CD14-positive monocyte (primary cell): ENCODE measurements around the gene ZSCAN25. TPM values are rescaled to one million over a fixed set of nuclear protein-coding genes. Genes with fewer than 3 reads are reported as not detected.

ENCODE experiments used
- DNase-seq, 3 donors: peaks; one replicate each; pipeline ENCODE4 v3.0.0-alpha.2; 2011 to 2022
- H2AFZ ChIP-seq: 2 replicates; pipeline ENCODE4 v1.6.0; 2012; ENCODE audit warnings: mild to moderate bottlenecking, low read depth, low read length, inconsistent platforms; ENCODE audit not compliant: insufficient read depth, poor library complexity, severe bottlenecking
- H3K27ac ChIP-seq, 2 donors: 1 replicate in 1 of 2; 2 replicates in 1 of 2; pipeline ENCODE4 v1.5.1; 2012 to 2013; ENCODE audit warnings: low read length in 2 of 2, control low read depth in 1 of 2, inconsistent platforms in 1 of 2, low read depth in 1 of 2, mild to moderate bottlenecking in 1 of 2
- H3K27me3 ChIP-seq, 2 donors: one replicate each; pipeline versions ENCODE4 v1.6.0 to v1.6.1; 2011 to 2013; ENCODE audit warnings: low read length in 2 of 2; ENCODE audit not compliant: control insufficient read depth in 2 of 2, insufficient read depth in 2 of 2
- H3K36me3 ChIP-seq, 2 donors: replicated peaks in 1 of 2; 1 replicate in 1 of 2; 2 replicates in 1 of 2; pipeline versions ENCODE4 v1.5.1 to v1.6.1; 2012 to 2013; ENCODE audit warnings: low read length in 2 of 2, control low read depth in 1 of 2, inconsistent platforms in 1 of 2, mild to moderate bottlenecking in 1 of 2; ENCODE audit not compliant: insufficient read depth in 2 of 2, control insufficient read depth in 1 of 2
- H3K4me1 ChIP-seq, 2 donors: 1 replicate in 1 of 2; 2 replicates in 1 of 2; pipeline versions ENCODE4 v1.5.1 to v1.6.1; 2012 to 2013; ENCODE audit warnings: low read length in 2 of 2, control low read depth in 1 of 2, inconsistent platforms in 1 of 2, mild to moderate bottlenecking in 1 of 2, moderate library complexity in 1 of 2; ENCODE audit not compliant: insufficient read depth in 2 of 2, control insufficient read depth in 1 of 2
- H3K4me2 ChIP-seq: replicated peaks from 2 replicates; pipeline ENCODE3; 2012; ENCODE audit warnings: low read length, moderate library complexity, mild to moderate bottlenecking; ENCODE audit not compliant: poor library complexity, severe bottlenecking; ENCODE audit errors: extremely low read depth
- H3K4me3 ChIP-seq, 3 experiments: fragments of 200-600 bp in 1 of 3; sonication (generic) in 1 of 3; replicated peaks in 1 of 3; 1 replicate in 2 of 3; 2 replicates in 1 of 3; pipeline ENCODE4 v1.5.1; 2011 to 2013; ENCODE audit warnings: low read length in 3 of 3, mild to moderate bottlenecking in 3 of 3, control low read depth in 2 of 3, low read depth in 2 of 3, inconsistent platforms in 1 of 3, moderate library complexity in 1 of 3
- H3K79me2 ChIP-seq: 2 replicates; pipeline ENCODE4 v1.6.0; 2012; ENCODE audit warnings: mild to moderate bottlenecking, control low read depth, inconsistent platforms, low read length, moderate library complexity; ENCODE audit not compliant: insufficient read depth
- H3K9ac ChIP-seq: 2 replicates; pipeline ENCODE4 v1.6.0; 2017; ENCODE audit warnings: low read length, mild to moderate bottlenecking; ENCODE audit not compliant: insufficient read depth, poor library complexity, severe bottlenecking
- H3K9me3 ChIP-seq, 2 donors: replicated peaks in 1 of 2; 1 replicate in 1 of 2; 2 replicates in 1 of 2; pipeline versions ENCODE4 v1.5.1 to v1.6.1; 2012 to 2013; ENCODE audit warnings: low read length in 2 of 2, control low read depth in 1 of 2; ENCODE audit not compliant: control insufficient read depth in 1 of 2, insufficient read depth in 1 of 2
- H4K20me1 ChIP-seq: 2 replicates; pipeline ENCODE4 v1.6.0; 2012; ENCODE audit warnings: mild to moderate bottlenecking, low read length, control low read depth, moderate library complexity; ENCODE audit not compliant: insufficient read depth
- H3K27ac Mint-ChIP-seq, 7 donors: one replicate each; pipeline ENCODE4 v1.8.0; 2020; ENCODE audit warnings: mild to moderate bottlenecking in 7 of 7, mixed read lengths in 7 of 7, moderate library complexity in 6 of 7, inconsistent platforms in 2 of 7
- H3K27me3 Mint-ChIP-seq, 3 donors: one replicate each; pipeline ENCODE4 v1.8.0; 2021 to 2022; ENCODE audit warnings: low read depth in 3 of 3, mild to moderate bottlenecking in 3 of 3, mixed read lengths in 3 of 3, moderate library complexity in 3 of 3, inconsistent platforms in 1 of 3
- H3K36me3 Mint-ChIP-seq, 2 donors: one replicate each; pipeline ENCODE4 v1.8.0; 2020; ENCODE audit warnings: mixed read lengths in 2 of 2, inconsistent platforms in 1 of 2, mild to moderate bottlenecking in 1 of 2
- H3K4me1 Mint-ChIP-seq: one replicate; pipeline ENCODE4 v1.8.0; 2020; ENCODE audit warnings: mild to moderate bottlenecking, mixed read lengths
- H3K4me3 Mint-ChIP-seq, 2 donors: one replicate each; pipeline ENCODE4 v1.8.0; 2020; ENCODE audit warnings: mild to moderate bottlenecking in 2 of 2, mixed read lengths in 2 of 2, moderate library complexity in 1 of 2
- H3K9me3 Mint-ChIP-seq, 7 donors: one replicate each; pipeline ENCODE4 v1.8.0; 2020 to 2022; ENCODE audit warnings: mixed read lengths in 7 of 7, mild to moderate bottlenecking in 6 of 7, moderate library complexity in 6 of 7, inconsistent platforms in 2 of 7
- WGBS: methylation state at CpG from one replicate; pipeline ENCODE4 v1.1.5; 2013; ENCODE audit warnings: missing lambda C conversion rate; ENCODE audit not compliant: insufficient coverage; 5-methylcytosine and 5-hydroxymethylcytosine counted together
- intact Hi-C, 2 donors: fragments of 100-400 bp; cut with micrococcal nuclease; formaldehyde crosslinking; loops; one replicate each; pipeline versions ENCODE4 v1.15.0 to v1.15.1; 2023
- polyA plus RNA-seq, 3 donors: library from polyadenylated mRNA; depleted of rRNA in 1 of 3; unstranded in 2 of 3; stranded (reverse) in 1 of 3; fragments of 300-500 nt in 2 of 3; fragments of >200 nt in 1 of 3; fragmentation: Illumina TruSeq in 2 of 3; gene quantifications; 1 replicate in 2 of 3; 2 replicates in 1 of 3; pipeline ENCODE4 v1.2.3, GENCODE V29; 2012 to 2021
- TF ChIP-seq, protein P1 (sequence below): fragments of 200-600 bp; IDR thresholded peaks from one replicate; pipeline ENCODE4 v1.8.0; 2022; ENCODE audit warnings: antibody characterized with exemption, mild to moderate bottlenecking

The ZSCAN25 gene
- polyA plus RNA-seq, 3 donors = 4.3 to 7.3 (median 6.1) TPM

DNA sequence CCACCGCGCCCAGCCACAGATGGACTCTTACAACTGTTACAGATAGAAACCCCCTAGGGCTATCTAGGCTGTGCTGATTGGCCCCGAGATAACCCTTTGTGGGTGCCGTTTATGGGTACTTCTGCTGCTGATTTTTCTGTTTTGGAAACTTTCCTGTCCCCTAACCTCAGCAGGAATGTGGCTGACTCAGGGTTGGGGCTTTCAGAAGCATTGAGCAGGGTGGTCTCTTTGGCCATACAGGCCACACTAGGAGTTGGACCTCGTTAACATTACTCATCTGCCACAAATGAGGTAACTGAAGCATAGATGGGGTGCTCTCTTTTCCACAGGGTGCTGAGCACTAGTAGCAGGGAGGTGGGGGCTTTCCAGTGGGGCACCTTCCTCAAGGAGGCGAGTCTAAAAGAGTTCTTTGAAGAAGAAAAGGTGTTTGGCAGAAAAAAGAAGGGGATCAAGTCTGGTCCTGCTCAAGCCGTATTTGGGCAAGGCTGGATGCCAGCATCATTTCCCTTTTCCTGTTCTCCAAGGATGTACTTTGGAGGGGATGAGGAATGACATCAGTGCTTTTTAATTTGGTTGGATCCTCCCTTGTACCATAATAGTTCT, 6.4 kb downstream of the ZSCAN25 start:
- Histone ChIP-seq H3K27ac (no peak overlapping the region), H3K4me3 (no peak overlapping the region), H3K36me3 (peaks cover 91 to 100% of the 10 kb centered on the region in 2 donors), H3K4me2 (no peak overlapping the region), H4K20me1 (peaks cover 12% of the 10 kb centered on the region), H3K9me3 (no peaks in the 10 kb centered on the region), H3K79me2 (peaks cover 7% of the 10 kb centered on the region), H3K9ac (no peak overlapping the region), H3K4me1 (no peaks in the 10 kb centered on the region), H3K27me3 (no peaks in the 10 kb centered on the region), H2AFZ (no peak overlapping the region)
- peaks cover 12% of the 10 kb centered on the region for H3K4me1 Mint-ChIP-seq
- H3K4me3 Mint-ChIP-seq = no peak overlapping the region
- no peaks in the 10 kb centered on the region for H3K9me3 Mint-ChIP-seq
- H3K27ac Mint-ChIP-seq = peak overlapping the region in 1 of 7 donors; percentile 69
- H3K36me3 Mint-ChIP-seq = peaks cover 95% of the 10 kb centered on the region in 2 donors
- DNase-seq = no peak
- TF ChIP-seq, protein P1, sequence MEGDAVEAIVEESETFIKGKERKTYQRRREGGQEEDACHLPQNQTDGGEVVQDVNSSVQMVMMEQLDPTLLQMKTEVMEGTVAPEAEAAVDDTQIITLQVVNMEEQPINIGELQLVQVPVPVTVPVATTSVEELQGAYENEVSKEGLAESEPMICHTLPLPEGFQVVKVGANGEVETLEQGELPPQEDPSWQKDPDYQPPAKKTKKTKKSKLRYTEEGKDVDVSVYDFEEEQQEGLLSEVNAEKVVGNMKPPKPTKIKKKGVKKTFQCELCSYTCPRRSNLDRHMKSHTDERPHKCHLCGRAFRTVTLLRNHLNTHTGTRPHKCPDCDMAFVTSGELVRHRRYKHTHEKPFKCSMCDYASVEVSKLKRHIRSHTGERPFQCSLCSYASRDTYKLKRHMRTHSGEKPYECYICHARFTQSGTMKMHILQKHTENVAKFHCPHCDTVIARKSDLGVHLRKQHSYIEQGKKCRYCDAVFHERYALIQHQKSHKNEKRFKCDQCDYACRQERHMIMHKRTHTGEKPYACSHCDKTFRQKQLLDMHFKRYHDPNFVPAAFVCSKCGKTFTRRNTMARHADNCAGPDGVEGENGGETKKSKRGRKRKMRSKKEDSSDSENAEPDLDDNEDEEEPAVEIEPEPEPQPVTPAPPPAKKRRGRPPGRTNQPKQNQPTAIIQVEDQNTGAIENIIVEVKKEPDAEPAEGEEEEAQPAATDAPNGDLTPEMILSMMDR = no peak
- H3K27me3 Mint-ChIP-seq = peaks cover 0 to 7% (median 2%) of the 10 kb centered on the region in 3 donors
- WGBS = 95% methylated on average over 4 of the region's 7 CpGs
- intact Hi-C loops = no loop called here

GRCh38 chr7:99623702-99624447, 7.1 kb downstream of the ZSCAN25 start:
- Histone ChIP-seq H3K27ac (no peak overlapping the region), H3K27me3 (no peaks in the 10 kb centered on the region), H3K4me3 (no peak overlapping the region), H2AFZ (no peak overlapping the region), H3K36me3 (peaks cover 95 to 100% of the 10 kb centered on the region in 2 donors), H4K20me1 (peaks cover 12% of the 10 kb centered on the region), H3K9ac (no peak overlapping the region), H3K4me1 (no peaks in the 10 kb centered on the region), H3K79me2 (peaks cover 5% of the 10 kb centered on the region), H3K9me3 (no peaks in the 10 kb centered on the region), H3K4me2 (no peak overlapping the region)
- peak overlapping the region in 1 of 7 donors; percentile 69 for H3K27ac Mint-ChIP-seq
- intact Hi-C loops = no loop called here
- WGBS = 99% methylated on average over 9 of the region's 9 CpGs
- peaks cover 9% of the 10 kb centered on the region for H3K4me1 Mint-ChIP-seq
- no peaks in the 10 kb centered on the region for H3K9me3 Mint-ChIP-seq
- TF ChIP-seq, protein P1 = no peak
- no peak overlapping the region for H3K4me3 Mint-ChIP-seq
- H3K27me3 Mint-ChIP-seq = peaks cover 0 to 7% (median 2%) of the 10 kb centered on the region in 3 donors
- peaks cover 96% of the 10 kb centered on the region in 2 donors for H3K36me3 Mint-ChIP-seq
- DNase-seq = no peak
